ENCODE data around the gene APC2.
"Not testable (repeated sequence)": the region's sequence is repeated elsewhere in the genome, so short reads cannot be mapped to it uniquely, and the experiment has no call there.

APC2 gene

DNA sequence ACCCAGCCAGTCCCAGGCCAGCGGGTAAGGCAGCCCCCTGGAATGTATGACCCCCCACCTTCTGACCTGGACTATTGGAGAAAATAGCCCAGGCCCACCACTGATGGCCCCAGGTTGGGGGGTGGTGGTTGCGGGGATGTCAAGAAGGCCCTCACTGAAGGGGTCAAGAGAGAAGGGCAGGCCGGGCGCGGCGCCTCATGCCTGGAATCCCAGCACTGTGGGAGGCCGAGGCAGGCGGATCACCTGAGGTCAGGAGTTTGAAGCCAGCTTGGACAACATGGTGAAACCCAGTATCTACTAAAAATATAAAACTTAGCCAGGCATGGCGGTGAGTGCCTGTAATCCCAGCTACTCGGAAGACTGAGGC lies 64.4 kb downstream of the APC2 start:
- no peak for DNase-seq

DNA sequence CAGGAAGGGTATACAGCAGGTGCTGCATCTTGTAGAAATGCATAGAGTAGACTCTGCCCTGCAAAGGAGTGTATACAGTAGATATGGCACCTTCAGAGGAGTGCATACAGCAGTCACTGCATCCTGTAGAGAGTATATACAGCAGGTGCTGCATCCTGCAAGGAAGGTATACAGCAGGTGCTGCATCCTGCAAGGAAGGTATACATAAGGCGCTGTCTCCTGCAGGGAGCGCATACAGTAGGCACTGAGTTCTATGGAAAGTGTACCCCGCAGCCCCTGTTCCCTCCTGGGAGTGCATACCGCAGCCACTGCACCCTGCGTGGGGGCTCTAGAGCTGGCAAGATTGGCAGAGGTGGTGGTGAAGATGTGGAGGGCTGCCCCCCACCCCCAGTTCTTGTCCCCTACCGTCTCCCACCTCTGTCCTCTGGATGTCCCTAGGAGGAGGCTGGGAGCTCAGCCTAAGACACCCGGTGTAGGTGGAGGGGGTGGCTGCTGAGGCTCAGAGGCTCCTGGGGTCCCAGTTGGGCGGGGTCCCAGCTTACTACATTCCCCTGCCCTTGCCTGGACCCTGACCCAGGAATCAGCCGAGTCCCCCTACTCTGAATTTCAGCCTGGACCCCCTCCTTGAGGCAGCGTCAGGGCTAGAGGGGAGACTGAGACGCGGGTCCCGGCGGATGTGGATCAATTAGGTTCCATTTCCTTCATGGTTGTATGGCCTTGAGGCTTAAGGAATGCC lies 65.2 kb downstream of the APC2 start:
- DNase-seq: no peak

DNA sequence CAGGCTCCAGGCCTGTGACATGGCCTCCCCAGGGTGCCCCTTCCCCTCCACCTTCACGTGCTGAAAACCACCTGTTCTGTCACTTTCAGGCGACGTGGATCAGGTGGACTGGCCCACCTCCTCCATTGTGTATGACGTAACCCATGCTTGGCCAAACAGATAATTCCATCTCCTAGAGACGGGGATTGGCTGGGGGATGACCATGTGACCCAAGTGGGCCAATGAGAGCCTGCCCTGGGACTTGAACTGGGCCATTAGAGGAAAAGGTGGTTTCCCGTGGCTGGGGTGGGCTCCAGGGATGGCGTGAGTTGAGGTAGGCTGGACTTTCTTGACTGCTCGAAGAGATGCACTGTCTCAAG lies 66.5 kb downstream of the APC2 start:
- no peak for DNase-seq

DNA sequence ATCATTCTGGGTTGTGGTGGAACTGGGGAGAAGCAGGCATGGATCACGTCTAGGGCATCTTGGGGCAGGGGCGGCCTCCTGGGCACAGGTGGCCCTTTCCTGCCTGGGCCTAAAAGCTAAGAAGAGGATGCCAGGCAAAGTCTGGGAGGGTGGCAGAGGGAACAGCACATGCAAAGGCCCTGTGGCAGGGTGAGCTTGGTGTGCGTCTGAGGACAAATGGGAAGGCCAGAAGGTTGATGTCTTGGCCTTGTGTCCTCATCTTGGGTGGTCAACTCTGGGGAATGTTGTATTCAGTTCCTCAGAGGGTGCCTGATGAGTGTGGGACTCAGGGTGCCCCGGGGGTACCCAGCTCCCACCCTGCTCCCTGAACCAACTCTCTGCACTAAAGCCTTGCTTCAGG lies 68.5 kb downstream of the APC2 start:
- DNase-seq: no peak

DNA sequence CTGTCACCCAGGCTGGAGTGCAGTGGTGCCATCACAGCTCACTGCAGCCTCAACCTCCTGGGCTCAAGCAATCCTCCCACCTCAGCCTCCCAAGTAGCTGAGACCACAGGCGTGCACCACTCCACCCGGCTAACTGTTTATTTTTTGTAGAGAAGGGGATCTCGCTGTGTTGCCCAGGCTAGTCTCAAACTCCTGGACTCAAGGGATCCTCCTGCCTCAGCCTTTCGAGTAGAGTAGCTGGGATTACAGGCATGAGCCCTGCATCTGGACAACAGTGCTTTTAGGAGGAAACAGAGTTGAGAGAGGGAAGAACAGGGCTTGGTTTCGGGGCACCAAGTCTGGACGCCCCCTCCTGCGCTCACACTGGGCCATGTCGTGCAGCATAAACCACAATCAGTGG lies 69.9 kb downstream of the APC2 start:
- DNase-seq: not testable (repeated sequence)

DNA sequence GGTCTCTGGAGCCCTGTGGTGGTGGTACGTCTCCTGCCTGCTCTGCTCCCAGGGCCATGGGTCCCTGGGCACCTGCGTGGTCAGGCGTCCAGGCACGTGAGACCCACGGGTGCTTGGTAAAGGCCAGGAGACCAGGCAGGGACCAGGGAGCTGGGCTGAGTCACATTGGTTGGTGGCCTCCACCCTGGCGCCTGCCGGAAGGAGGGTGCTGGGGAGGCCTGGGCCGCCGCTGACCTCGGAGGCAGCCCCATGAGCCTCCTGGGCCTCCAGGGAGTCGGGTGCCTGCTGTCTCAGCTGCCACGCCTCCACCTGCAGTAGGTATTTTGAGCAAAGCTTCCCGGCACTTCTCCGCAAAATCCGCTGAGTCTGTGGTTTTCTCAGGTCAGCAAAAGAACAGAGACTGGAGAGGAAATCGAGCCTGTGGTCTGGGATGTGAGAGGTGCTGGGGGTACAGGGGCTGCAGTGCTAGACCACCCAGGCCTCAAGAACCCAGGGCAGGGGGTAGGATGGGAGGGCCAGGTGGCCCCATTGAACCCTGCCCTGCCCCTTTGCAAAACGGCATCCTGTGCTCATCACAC lies 70.4 kb downstream of the APC2 start:
- DNase-seq: no peak

DNA sequence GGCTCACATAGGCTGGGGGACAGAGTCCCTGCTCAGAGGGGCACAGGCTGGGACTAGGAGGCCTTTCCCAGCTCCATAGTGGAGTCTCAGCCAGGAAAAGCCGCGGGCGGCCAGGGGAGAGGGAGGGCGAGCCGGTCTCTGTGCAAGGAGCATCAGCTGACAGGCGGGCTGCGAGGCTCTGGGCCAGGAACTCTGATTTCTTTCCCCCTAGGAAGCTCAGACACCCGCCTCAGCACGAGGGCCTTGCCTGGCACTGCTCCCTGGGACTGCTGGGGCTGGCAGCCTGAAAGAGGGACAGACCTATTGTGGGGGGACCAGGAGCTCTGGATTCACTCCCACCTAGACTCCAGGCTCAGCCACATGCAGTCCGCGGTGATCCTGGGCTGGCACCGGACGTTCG lies 71.7 kb downstream of the APC2 start:
- DNase-seq: no peak

DNA sequence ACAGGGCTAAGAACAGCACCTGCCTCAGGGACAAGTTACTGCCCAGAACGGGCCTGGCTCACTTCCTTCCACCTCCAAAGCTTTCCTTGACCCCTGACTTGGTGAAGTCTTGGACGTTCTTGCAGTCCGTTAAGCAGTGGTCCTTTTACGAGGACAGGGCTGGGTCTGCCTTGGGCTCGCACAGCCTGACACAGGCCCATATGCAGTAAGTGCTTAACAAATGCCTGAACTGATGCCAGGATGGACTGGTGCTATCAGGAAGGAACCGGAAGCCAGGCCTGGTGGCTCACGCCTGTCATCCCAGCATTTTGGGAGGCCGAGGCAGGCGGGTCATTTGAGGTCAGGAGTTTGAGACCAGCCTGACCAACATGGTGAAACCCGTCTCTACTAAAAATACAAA lies 72.1 kb downstream of the APC2 start:
- DNase-seq: no peak

DNA sequence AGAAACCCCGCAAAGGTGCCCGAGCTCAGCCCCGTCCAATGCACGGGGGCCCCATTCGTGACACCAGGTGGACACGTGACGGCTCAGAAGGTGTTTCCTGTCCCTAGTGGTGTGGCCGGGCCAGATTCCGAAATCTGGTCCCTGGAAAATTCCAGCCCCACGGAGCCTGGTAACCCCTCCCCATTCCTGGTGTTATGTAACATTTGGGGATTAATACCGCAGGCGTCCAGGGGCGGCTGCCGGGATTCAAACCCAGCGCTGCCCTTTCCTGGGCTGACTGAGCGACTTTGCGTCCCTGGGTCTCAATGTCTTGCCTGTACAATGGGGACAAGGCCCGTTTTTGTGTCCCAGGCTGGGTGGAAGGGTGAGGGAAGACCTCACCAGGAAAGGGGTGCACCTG lies 72.9 kb downstream of the APC2 start:
- no peak for DNase-seq

Data from CD4-positive, alpha-beta T cell treated with Interleukin-17A for 1 hour (primary cell).